ENCODE measurements around the gene RAMP3. TPM values are rescaled to one million over a fixed set of nuclear protein-coding genes. Genes with fewer than 3 reads are reported as not detected.
A peak's percentile ranks its signal among the peaks of the same experiment; 100 is the strongest.

RAMP3 gene
- total RNA-seq, 5 donors from 2014 or later (not counting 1 experiment from before 2014, with no cell fraction given) = 0.19 to 0.63 (median 0.45) TPM; not detected in 1

DNA sequence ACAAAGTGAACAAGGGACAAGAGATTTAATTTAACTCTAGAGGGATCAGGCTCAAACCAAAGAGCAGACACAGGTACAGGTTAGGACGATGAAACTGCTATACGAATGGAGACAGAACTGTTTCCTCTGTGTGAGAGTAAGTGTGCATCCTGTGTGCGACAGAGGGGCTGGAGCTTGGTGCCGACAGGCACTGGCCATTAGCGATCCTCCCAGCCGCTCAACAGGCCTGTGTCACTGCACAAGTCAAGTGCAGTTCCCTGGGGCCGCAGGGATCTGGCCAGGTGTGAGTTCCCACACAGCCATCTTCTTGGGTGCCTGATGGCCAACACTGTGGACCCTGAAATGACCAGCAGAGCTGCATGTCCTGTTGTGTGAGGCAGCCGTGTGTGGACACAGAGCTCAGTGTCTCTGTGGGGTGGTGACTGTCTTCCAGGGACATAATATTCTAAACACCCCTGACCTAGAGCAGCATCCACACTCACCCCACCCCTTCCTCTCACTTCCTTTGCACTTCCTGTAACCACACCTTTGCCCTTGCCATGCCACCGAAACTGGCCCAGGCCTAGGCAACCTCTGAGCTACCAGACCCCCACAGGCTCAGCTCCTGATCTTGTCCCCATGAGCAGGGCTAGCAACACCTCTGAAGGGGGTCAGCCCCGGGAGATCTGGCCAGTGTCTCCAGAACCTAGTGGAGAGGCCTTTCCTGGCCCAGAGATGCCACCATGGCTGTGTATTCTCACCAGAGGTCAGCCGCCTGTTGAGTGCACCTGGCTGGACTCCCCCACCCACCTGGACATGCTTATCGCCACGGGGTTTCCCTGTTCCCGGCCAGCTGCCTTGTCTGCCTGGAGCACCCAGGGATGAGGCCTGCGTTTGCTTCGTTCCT lies 34.4 kb upstream of the RAMP3 start:
- Histone ChIP-seq H3K27me3 (replicated peaks in 1 of 2; ENCODE audit: control insufficient read depth in 2 of 2, extremely low read depth in 1 of 2, insufficient read depth in 2 of 2, low read length in 1 of 2) (no peaks in the 10 kb centered on the region), H3K27ac (ENCODE audit: low read length) (peak overlapping the region; percentile 49), H3K9me3 (no peaks in the 10 kb centered on the region), H3K36me3 (ENCODE audit: control insufficient read depth in 2 of 2, extremely low read depth in 1 of 2, insufficient read depth in 1 of 2, low read length in 1 of 2) (no peaks in the 10 kb centered on the region), H3K4me3 (ENCODE audit: control insufficient read depth in 1 of 2, extremely low read depth in 1 of 2, low read length in 1 of 2) (no peak overlapping the region), H3K4me1 (ENCODE audit: control insufficient read depth in 1 of 2, extremely low read depth in 1 of 2, insufficient read depth in 2 of 2, low read length in 2 of 2) (peaks cover 0 to 35% of the 10 kb centered on the region in 2 experiments)
- peak overlapping the region; percentile 81 to 91 for H3K27ac Mint-ChIP-seq
- H3K27me3 Mint-ChIP-seq = peaks cover 3 to 4% of the 10 kb centered on the region in 2 donors
- peak in 4 of 35 experiments; percentile 10 to 14 (median 11) for DNase-seq
- WGBS (ENCODE audit: insufficient coverage) = 75% methylated on average over 12 of the region's 16 CpGs
- no peaks in the 10 kb centered on the region for H3K36me3 Mint-ChIP-seq
- peak in 3 of 4 experiments; percentile 51 to 76 (median 67) for ATAC-seq (replicated peaks in 1 of 4)
- POLR2A ChIA-PET = interaction anchor here in 1 of 2 donors (0.6 kb wide), 1 partner anchor 13 kb away, joined by 3 read pairs; no protein-coding TSS in a partner anchor
- peak overlapping the region in 2 of 3 donors; percentile 43 to 66 for H3K4me3 Mint-ChIP-seq
- CTCF ChIA-PET = interaction anchor here in 1 of 2 donors (0.7 kb wide), 1 partner anchor 127 kb away, joined by 3 read pairs; no protein-coding TSS in a partner anchor
- H3K9me3 Mint-ChIP-seq = no peaks in the 10 kb centered on the region
- H3K4me1 Mint-ChIP-seq = peaks cover 14 to 20% (median 18%) of the 10 kb centered on the region in 3 donors

- Mint-ChIP-seq H3K27me3 (peaks cover 0 to 4% of the 10 kb centered on the region in 2 donors), H3K36me3 (no peaks in the 10 kb centered on the region), H3K4me3 (peak overlapping the region in 1 of 3 donors; percentile 66), H3K27ac (peak overlapping the region in 1 of 2 donors; percentile 91), H3K9me3 (no peaks in the 10 kb centered on the region), H3K4me1 (peaks cover 14 to 20% (median 18%) of the 10 kb centered on the region in 3 donors)
- ATAC-seq (replicated peaks in 1 of 4) (no peak), DNase-seq (no peak)
- Histone ChIP-seq H3K36me3 (ENCODE audit: control insufficient read depth in 2 of 2, extremely low read depth in 1 of 2, insufficient read depth in 1 of 2, low read length in 1 of 2) (no peaks in the 10 kb centered on the region), H3K4me1 (ENCODE audit: control insufficient read depth in 1 of 2, extremely low read depth in 1 of 2, insufficient read depth in 2 of 2, low read length in 2 of 2) (peaks cover 0 to 35% of the 10 kb centered on the region in 2 experiments), H3K4me3 (ENCODE audit: control insufficient read depth in 1 of 2, extremely low read depth in 1 of 2, low read length in 1 of 2) (no peak overlapping the region), H3K27ac (ENCODE audit: low read length) (peak overlapping the region; percentile 49), H3K27me3 (replicated peaks in 1 of 2; ENCODE audit: control insufficient read depth in 2 of 2, extremely low read depth in 1 of 2, insufficient read depth in 2 of 2, low read length in 1 of 2) (no peaks in the 10 kb centered on the region), H3K9me3 (no peaks in the 10 kb centered on the region)
- ChIA-PET POLR2A (no interaction called here), CTCF (interaction anchor here in 1 of 2 donors (0.7 kb wide), 1 partner anchor 128 kb away, joined by 3 read pairs; no protein-coding TSS in a partner anchor)
- 98% methylated on average over 8 of the region's 12 CpGs for WGBS (ENCODE audit: insufficient coverage)
Measured at GRCh38 chr7:45123913-45124710, 33.5 kb upstream of the RAMP3 start.

- H3K4me1 Mint-ChIP-seq = peaks cover 14 to 20% (median 18%) of the 10 kb centered on the region in 3 donors
- no peaks in the 10 kb centered on the region for H3K9me3 Mint-ChIP-seq
- no peak overlapping the region for H3K4me3 Mint-ChIP-seq
- ChIA-PET CTCF (interaction anchor here in 1 of 2 donors (0.9 kb wide), 1 partner anchor 9 kb away, joined by 3 read pairs; no protein-coding TSS in a partner anchor), POLR2A (interaction anchor here in 1 of 2 donors (0.5 kb wide), 1 partner anchor 16 kb away, joined by 4 read pairs; no protein-coding TSS in a partner anchor)
- Histone ChIP-seq H3K27me3 (replicated peaks in 1 of 2; ENCODE audit: control insufficient read depth in 2 of 2, extremely low read depth in 1 of 2, insufficient read depth in 2 of 2, low read length in 1 of 2) (no peaks in the 10 kb centered on the region), H3K27ac (ENCODE audit: low read length) (no peak overlapping the region), H3K36me3 (ENCODE audit: control insufficient read depth in 2 of 2, extremely low read depth in 1 of 2, insufficient read depth in 1 of 2, low read length in 1 of 2) (no peaks in the 10 kb centered on the region), H3K4me3 (ENCODE audit: control insufficient read depth in 1 of 2, extremely low read depth in 1 of 2, low read length in 1 of 2) (no peak overlapping the region), H3K9me3 (no peaks in the 10 kb centered on the region), H3K4me1 (ENCODE audit: control insufficient read depth in 1 of 2, extremely low read depth in 1 of 2, insufficient read depth in 2 of 2, low read length in 2 of 2) (peaks cover 0 to 35% of the 10 kb centered on the region in 2 experiments)
- H3K27me3 Mint-ChIP-seq = no peaks in the 10 kb centered on the region
- WGBS (ENCODE audit: insufficient coverage) = 92% methylated on average over 7 of the region's 11 CpGs
- ATAC-seq (replicated peaks in 1 of 4) = no peak
- H3K36me3 Mint-ChIP-seq = no peaks in the 10 kb centered on the region
- DNase-seq = no peak
- no peak overlapping the region for H3K27ac Mint-ChIP-seq
Measured at GRCh38 chr7:45125193-45125904, 32.2 kb upstream of the RAMP3 start.

- no peaks in the 10 kb centered on the region for H3K36me3 Mint-ChIP-seq
- H3K9me3 Mint-ChIP-seq = no peaks in the 10 kb centered on the region
- no peaks in the 10 kb centered on the region for H3K36me3 ChIP-seq (ENCODE audit: control insufficient read depth in 2 of 2, extremely low read depth in 1 of 2, insufficient read depth in 1 of 2, low read length in 1 of 2)
- H3K27ac Mint-ChIP-seq = no peak overlapping the region
- H3K4me3 ChIP-seq (ENCODE audit: control insufficient read depth in 1 of 2, extremely low read depth in 1 of 2, low read length in 1 of 2) = no peak overlapping the region
- no peak overlapping the region for H3K4me3 Mint-ChIP-seq
- ChIA-PET POLR2A (no interaction called here), CTCF (interaction anchor here in 1 of 2 donors (0.9 kb wide), 1 partner anchor 8 kb away, joined by 3 read pairs; no protein-coding TSS in a partner anchor)
- 80% methylated on average over 5 of the region's 6 CpGs for WGBS (ENCODE audit: insufficient coverage)
- H3K27ac ChIP-seq (ENCODE audit: low read length) = no peak overlapping the region
- no peak for ATAC-seq (replicated peaks in 1 of 4)
- DNase-seq = no peak
- H3K27me3 ChIP-seq (replicated peaks in 1 of 2; ENCODE audit: control insufficient read depth in 2 of 2, extremely low read depth in 1 of 2, insufficient read depth in 2 of 2, low read length in 1 of 2) = peaks cover 0 to 2% of the 10 kb centered on the region in 2 experiments
- H3K4me1 Mint-ChIP-seq = peaks cover 14 to 18% (median 18%) of the 10 kb centered on the region in 3 donors
- no peaks in the 10 kb centered on the region for H3K27me3 Mint-ChIP-seq
- H3K4me1 ChIP-seq (ENCODE audit: control insufficient read depth in 1 of 2, extremely low read depth in 1 of 2, insufficient read depth in 2 of 2, low read length in 2 of 2) = peaks cover 0 to 35% of the 10 kb centered on the region in 2 experiments
- no peaks in the 10 kb centered on the region for H3K9me3 ChIP-seq
Measured at GRCh38 chr7:45126201-45126600, 31.4 kb upstream of the RAMP3 start.

DNA sequence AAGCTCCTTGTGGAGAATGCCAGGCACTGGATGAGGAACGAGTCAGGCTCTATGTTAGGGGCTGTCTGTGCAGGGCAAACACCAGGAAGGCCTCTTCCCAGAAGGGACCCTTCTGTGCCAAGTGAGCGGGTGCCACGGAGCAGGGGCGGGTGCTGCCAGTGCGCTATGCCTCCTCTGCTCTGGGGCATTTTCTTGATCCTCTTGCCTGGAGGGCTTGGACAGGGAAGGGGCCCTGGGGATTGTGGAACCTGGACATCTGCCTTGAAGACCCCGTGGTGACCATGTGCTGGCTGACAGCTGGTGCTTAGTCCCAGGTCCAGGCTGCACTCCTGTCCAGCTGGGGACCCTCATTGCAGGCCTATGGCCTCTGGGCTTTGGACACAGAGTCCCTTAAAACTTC lies 30.7 kb upstream of the RAMP3 start:
- no peak overlapping the region for H3K4me3 ChIP-seq (ENCODE audit: control insufficient read depth in 1 of 2, extremely low read depth in 1 of 2, low read length in 1 of 2)
- Mint-ChIP-seq H3K27ac (no peak overlapping the region), H3K4me3 (no peak overlapping the region), H3K27me3 (no peaks in the 10 kb centered on the region), H3K4me1 (peaks cover 14 to 18% (median 15%) of the 10 kb centered on the region in 3 donors), H3K9me3 (no peaks in the 10 kb centered on the region), H3K36me3 (no peaks in the 10 kb centered on the region)
- H3K27ac ChIP-seq (ENCODE audit: low read length) = no peak overlapping the region
- DNase-seq = no peak
- H3K9me3 ChIP-seq = no peaks in the 10 kb centered on the region
- peaks cover 0 to 2% of the 10 kb centered on the region in 2 experiments for H3K27me3 ChIP-seq (replicated peaks in 1 of 2; ENCODE audit: control insufficient read depth in 2 of 2, extremely low read depth in 1 of 2, insufficient read depth in 2 of 2, low read length in 1 of 2)
- POLR2A ChIA-PET = no interaction called here
- H3K4me1 ChIP-seq (ENCODE audit: control insufficient read depth in 1 of 2, extremely low read depth in 1 of 2, insufficient read depth in 2 of 2, low read length in 2 of 2) = peaks cover 0 to 28% of the 10 kb centered on the region in 2 experiments
- no peaks in the 10 kb centered on the region for H3K36me3 ChIP-seq (ENCODE audit: control insufficient read depth in 2 of 2, extremely low read depth in 1 of 2, insufficient read depth in 1 of 2, low read length in 1 of 2)
- 82% methylated on average over 6 of the region's 6 CpGs for WGBS (ENCODE audit: insufficient coverage)
- no peak for ATAC-seq (replicated peaks in 1 of 4)
- CTCF ChIA-PET = no interaction called here

All from T-cell (primary cell).